ENCODE measurements around the gene RNF38.

Gene RNF38

DNA sequence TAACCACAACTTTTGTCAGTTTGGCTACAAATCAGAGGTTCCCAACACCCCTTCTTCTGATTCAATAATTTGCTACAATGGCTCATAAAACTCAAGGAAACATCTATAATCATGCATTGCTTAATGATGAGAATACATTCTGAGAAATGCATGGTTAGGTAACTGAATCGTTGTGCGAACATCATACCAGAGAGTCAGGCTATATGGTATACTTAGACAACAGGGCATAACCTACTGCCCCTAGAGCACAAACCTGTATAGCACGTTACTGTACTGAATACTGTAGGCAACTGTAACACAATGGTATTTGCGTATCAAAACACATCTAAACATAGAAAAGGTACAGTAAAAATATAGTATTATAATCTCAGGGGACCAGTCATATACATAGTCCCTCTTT, 31.0 kb upstream of the RNF38 start:
- no peak overlapping the region for H3K4me3 ChIP-seq (ENCODE audit: low read depth, low read length)
- DNase-seq (ENCODE audit: low read depth): no peak
- no peak for TF ChIP-seq MAX (IDR thresholded peaks at IDR 0.05; ENCODE audit: low read depth, low read length)
- TF ChIP-seq POLR2A (IDR thresholded peaks at IDR 0.05; ENCODE audit: extremely low read depth, insufficient read length): no peak
- TF ChIP-seq CTCF (IDR thresholded peaks at IDR 0.05; ENCODE audit: low read depth, low read length): no peak
- no peak for TF ChIP-seq MYC (IDR thresholded peaks at IDR 0.05; ENCODE audit: low read depth, low read length)

DNA sequence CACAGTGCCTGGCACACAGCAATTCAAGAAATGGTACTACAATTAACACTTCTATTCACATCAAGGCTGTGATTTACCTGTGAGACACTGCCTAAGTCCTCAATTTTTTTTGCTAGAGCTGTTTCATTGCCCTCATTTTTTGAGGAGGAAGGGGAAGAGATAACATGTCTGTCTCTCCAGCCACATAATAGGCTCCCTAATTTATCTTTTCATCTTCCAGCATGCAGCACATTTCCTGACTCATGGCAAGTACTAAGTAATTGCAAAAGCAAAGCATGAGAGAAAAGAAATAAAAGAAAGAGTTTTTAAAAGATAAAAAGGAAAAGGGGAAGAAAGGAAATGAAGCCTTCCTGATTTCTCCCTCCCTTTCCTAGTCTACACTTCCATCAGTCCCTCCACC, 26.9 kb upstream of the RNF38 start:
- no peak overlapping the region for H3K4me3 ChIP-seq (ENCODE audit: low read depth, low read length)
- no peak for DNase-seq (ENCODE audit: low read depth)
- TF ChIP-seq CTCF (IDR thresholded peaks at IDR 0.05; ENCODE audit: low read depth, low read length) (no peak), MYC (IDR thresholded peaks at IDR 0.05; ENCODE audit: low read depth, low read length) (no peak), MAX (IDR thresholded peaks at IDR 0.05; ENCODE audit: low read depth, low read length) (no peak), POLR2A (IDR thresholded peaks at IDR 0.05; ENCODE audit: extremely low read depth, insufficient read length) (no peak)

- no peak overlapping the region for H3K4me3 ChIP-seq (ENCODE audit: low read depth, low read length)
- TF ChIP-seq MYC (IDR thresholded peaks at IDR 0.05; ENCODE audit: low read depth, low read length) (no peak), POLR2A (IDR thresholded peaks at IDR 0.05; ENCODE audit: extremely low read depth, insufficient read length) (no peak), CTCF (IDR thresholded peaks at IDR 0.05; ENCODE audit: low read depth, low read length) (no peak), MAX (IDR thresholded peaks at IDR 0.05; ENCODE audit: low read depth, low read length) (no peak)
- no peak for DNase-seq (ENCODE audit: low read depth)
These were observed 26.3 kb upstream of the RNF38 start for GRCh38 chr9:36426348-36426747.

- DNase-seq (ENCODE audit: low read depth): no peak
- no peak for TF ChIP-seq CTCF (IDR thresholded peaks at IDR 0.05; ENCODE audit: low read depth, low read length)
- TF ChIP-seq MYC (IDR thresholded peaks at IDR 0.05; ENCODE audit: low read depth, low read length): no peak
- no peak for TF ChIP-seq MAX (IDR thresholded peaks at IDR 0.05; ENCODE audit: low read depth, low read length)
- no peak overlapping the region for H3K4me3 ChIP-seq (ENCODE audit: low read depth, low read length)
These were observed 24.4 kb upstream of the RNF38 start for GRCh38 chr9:36424289-36425055.

- DNase-seq (ENCODE audit: low read depth): no peak
- no peak overlapping the region for H3K4me3 ChIP-seq (ENCODE audit: low read depth, low read length)
- TF ChIP-seq POLR2A (IDR thresholded peaks at IDR 0.05; ENCODE audit: extremely low read depth, insufficient read length) (no peak), MAX (IDR thresholded peaks at IDR 0.05; ENCODE audit: low read depth, low read length) (no peak), CTCF (IDR thresholded peaks at IDR 0.05; ENCODE audit: low read depth, low read length) (no peak), MYC (IDR thresholded peaks at IDR 0.05; ENCODE audit: low read depth, low read length) (no peak)
These were observed 23.1 kb upstream of the RNF38 start for GRCh38 chr9:36423206-36423605.

Data from NB4 (cell line).